HCT116 (cell line): ENCODE results near the gene ANO8. TPM values are rescaled to one million over a fixed set of nuclear protein-coding genes. Genes with fewer than 3 reads are reported as not detected.

Experiments used
- ATAC-seq: fragments of 200-7000 bp; cut with Tn5 transposase; 2 replicates; pipeline ENCODE4 v1.9.1; 2020; ENCODE audit warnings: mild to moderate bottlenecking, moderate library complexity
- BruUV-seq: library from RNA; stranded (reverse); fragments of 400-500 nt; replicated peaks from 2 replicates; lab custom pipeline; 2021; lab: Mats Ljungman, UMichigan
- CTCF ChIA-PET: fragments of 300-600 bp; sonication (Branson Sonifier 250); formaldehyde crosslinking; loops from one replicate; lab custom pipeline; 2021; ENCODE audit warnings: antibody characterized with exemption; lab: Charles Lee
- POLR2A ChIA-PET: fragments of 300-600, 350-600 bp; sonication (Branson Sonifier 250); formaldehyde crosslinking; loops from one replicate; lab custom pipeline; 2021; ENCODE audit warnings: antibody characterized with exemption; lab: Charles Lee
- RAD21 ChIA-PET, 2 experiments: fragments of 300-600 bp; sonication (Branson Sonifier 250); formaldehyde crosslinking; loops; one replicate each; lab custom pipeline; 2023; ENCODE audit warnings: low total read pairs in 2 of 2; ENCODE audit not compliant: uncharacterized antibody in 2 of 2, unreplicated experiment in 2 of 2, low non-redundant PET in 1 of 2; lab: Charles Lee
- DNase-seq: peaks from one replicate; pipeline ENCODE4 v3.0.0-alpha.2; 2010; ENCODE audit warnings: low read depth, low spot score
- H2AFZ ChIP-seq: fragments of 200-600 bp; shearing (Covaris generic), sonication (generic); 2 replicates; pipeline ENCODE4 v1.6.1; 2017; ENCODE audit warnings: low read depth, mixed run types, mixed read lengths, antibody characterized with exemption, low read length; ENCODE audit not compliant: poor library complexity, severe bottlenecking
- H3K27ac ChIP-seq: 2 replicates; pipeline ENCODE4 v1.5.1; 2012; ENCODE audit warnings: low read depth, low read length
- H3K27me3 ChIP-seq: fragments of 200-600 bp; sonication (generic); 2 replicates; pipeline ENCODE4 v1.6.1; 2016; ENCODE audit warnings: mixed run types, low read length, mixed read lengths; ENCODE audit not compliant: insufficient read depth
- H3K36me3 ChIP-seq, 2 experiments: fragments of 200-500 bp in 1 of 2; fragments of 200-600 bp in 1 of 2; sonication (Bioruptor generic) in 1 of 2; sonication (generic) in 1 of 2; 2 replicates each; pipeline versions ENCODE4 v1.5.1 to v1.6.1; 2014 to 2016; ENCODE audit warnings: low read length in 2 of 2, inconsistent platforms in 1 of 2, mixed read lengths in 1 of 2, mixed run types in 1 of 2; ENCODE audit not compliant: insufficient read depth in 2 of 2, control insufficient read depth in 1 of 2
- H3K4me1 ChIP-seq, 2 experiments: fragments of 200-600 bp in 1 of 2; sonication (generic) in 1 of 2; 2 replicates each; pipeline versions ENCODE4 v1.5.1 to v1.6.1; 2012 to 2017; ENCODE audit warnings: low read length in 2 of 2, inconsistent platforms in 1 of 2, mild to moderate bottlenecking in 1 of 2, mixed read lengths in 1 of 2, mixed run types in 1 of 2, moderate library complexity in 1 of 2; ENCODE audit not compliant: insufficient read depth in 2 of 2, control insufficient read depth in 1 of 2
- H3K4me2 ChIP-seq: fragments of 200-600 bp; sonication (generic); 2 replicates; pipeline ENCODE4 v1.6.1; 2017; ENCODE audit warnings: mixed run types, low read length, mixed read lengths
- H3K4me3 ChIP-seq, 2 experiments: fragments of 200-600 bp in 1 of 2; sonication (generic) in 1 of 2; replicated peaks in 1 of 2; 2 replicates each; pipeline ENCODE4 v1.5.1; 2011 to 2016; ENCODE audit warnings: low read length in 2 of 2, control low read depth in 1 of 2, low read depth in 1 of 2, mild to moderate bottlenecking in 1 of 2, mixed read lengths in 1 of 2, mixed run types in 1 of 2
- H3K79me2 ChIP-seq: fragments of 200-600 bp; sonication (generic); 2 replicates; pipeline ENCODE4 v1.6.1; 2017; ENCODE audit warnings: mild to moderate bottlenecking, mixed run types, low read length, moderate library complexity, mixed read lengths; ENCODE audit not compliant: insufficient read depth
- H3K9ac ChIP-seq: fragments of 200-600 bp; sonication (generic); 2 replicates; pipeline ENCODE4 v1.6.1; 2016; ENCODE audit warnings: low read length, mixed read lengths
- H3K9me2 ChIP-seq: fragments of 200-600 bp; sonication (generic), shearing (Covaris generic); 2 replicates; pipeline ENCODE4 v1.6.1; 2017; ENCODE audit warnings: mixed run types, mild to moderate bottlenecking, moderate library complexity; ENCODE audit not compliant: insufficient read depth
- H3K9me3 ChIP-seq, 2 experiments: fragments of 200-500 bp in 1 of 2; fragments of 200-600 bp in 1 of 2; sonication (Bioruptor generic) in 1 of 2; sonication (generic) in 1 of 2; 2 replicates each; pipeline ENCODE4 v1.6.1; 2014 to 2017; ENCODE audit warnings: low read length in 2 of 2, mixed read lengths in 2 of 2, inconsistent platforms in 1 of 2, low read depth in 1 of 2, mild to moderate bottlenecking in 1 of 2, mixed run types in 1 of 2, moderate library complexity in 1 of 2; ENCODE audit not compliant: control insufficient read depth in 1 of 2, insufficient read depth in 1 of 2
- H4K20me1 ChIP-seq: fragments of 200-600 bp; sonication (generic), shearing (Covaris generic); 2 replicates; pipeline ENCODE4 v1.6.1; 2017; ENCODE audit warnings: mixed run types, mild to moderate bottlenecking, moderate library complexity; ENCODE audit not compliant: insufficient read depth
- ATF3 ChIP-seq: IDR thresholded peaks from 2 replicates; pipeline ENCODE4 v1.6.1; 2012
- CBX3 ChIP-seq: IDR thresholded peaks from 2 replicates; pipeline ENCODE4 v1.6.1; 2012; ENCODE audit warnings: low read depth
- CEBPB ChIP-seq: IDR thresholded peaks from 2 replicates; pipeline ENCODE4 v1.6.1; 2012; ENCODE audit warnings: low read depth
- CTCF ChIP-seq, 3 experiments: fragments of 200-600 bp in 1 of 3; sonication (generic) in 1 of 3; IDR thresholded peaks in 2 of 3; conservative IDR thresholded peaks in 1 of 3; 2 replicates each; pipeline ENCODE4 v1.5.1; 2012 to 2017; ENCODE audit warnings: low read depth in 2 of 3, low read length in 2 of 3, antibody characterized with exemption in 1 of 3, borderline replicate concordance in 1 of 3, control low read depth in 1 of 3, mild to moderate bottlenecking in 1 of 3, mixed read lengths in 1 of 3, mixed run types in 1 of 3, moderate library complexity in 1 of 3; ENCODE audit not compliant: insufficient read depth in 1 of 3
- EGR1 ChIP-seq: IDR thresholded peaks from 2 replicates; pipeline ENCODE4 v1.6.1; 2012; ENCODE audit warnings: low read depth
- ELF1 ChIP-seq: IDR thresholded peaks from 2 replicates; pipeline ENCODE4 v1.6.1; 2012; ENCODE audit warnings: low read depth, borderline replicate concordance
- EZH2 ChIP-seq: fragments of 200-600 bp; sonication (generic); IDR thresholded peaks from 2 replicates; pipeline ENCODE4 v1.6.1; 2017; ENCODE audit warnings: antibody characterized with exemption, mixed run types
- FOSL1 ChIP-seq: IDR thresholded peaks from 2 replicates; pipeline ENCODE4 v1.6.1; 2012; ENCODE audit warnings: low read depth
- JUND ChIP-seq: IDR thresholded peaks from 2 replicates; pipeline ENCODE4 v1.6.1; 2012
- POLR2A ChIP-seq: IDR thresholded peaks from 2 replicates; pipeline ENCODE4 v1.7.0; 2011; ENCODE audit warnings: borderline replicate concordance; ENCODE audit not compliant: insufficient read depth, insufficient read length; ENCODE audit errors: extremely low read depth
- POLR2AphosphoS5 ChIP-seq: IDR thresholded peaks from 2 replicates; pipeline ENCODE4 v1.6.1; 2011; ENCODE audit warnings: mild to moderate bottlenecking, low read depth, low read length, moderate library complexity
- SP1 ChIP-seq: IDR thresholded peaks from 2 replicates; pipeline ENCODE4 v1.6.1; 2012; ENCODE audit warnings: low read depth
- SRF ChIP-seq: IDR thresholded peaks from 2 replicates; pipeline ENCODE4 v1.6.1; 2012; ENCODE audit warnings: low read depth
- YY1 ChIP-seq: IDR thresholded peaks from 2 replicates; pipeline ENCODE4 v1.6.1; 2011; ENCODE audit warnings: low read length, low read depth, moderate library complexity, mild to moderate bottlenecking; ENCODE audit not compliant: insufficient replicate concordance; ENCODE audit errors: extremely low read depth
- ZBTB33 ChIP-seq: IDR thresholded peaks from 2 replicates; pipeline ENCODE4 v1.6.1; 2011; ENCODE audit warnings: mild to moderate bottlenecking, low read length, moderate library complexity; ENCODE audit not compliant: insufficient replicate concordance; ENCODE audit errors: extremely low read depth
- ZNF274 ChIP-seq: fragments of 200-500 bp; sonication (Bioruptor generic); IDR thresholded peaks from 2 replicates; pipeline ENCODE4 v1.6.1; 2014; ENCODE audit warnings: mild to moderate bottlenecking, low read depth, low read length, inconsistent platforms
- intact Hi-C: fragments of 100-400 bp; cut with micrococcal nuclease; formaldehyde crosslinking; loops from 2 replicates; pipeline ENCODE4 v1.10.0; 2022
- total RNA-seq: library from RNA; stranded (reverse); gene quantifications from one replicate; pipeline ENCODE4 v1.2.1, GENCODE V29; 2021; ENCODE audit not compliant: unreplicated experiment

ANO8 gene
- total RNA-seq, 1 experiment from 2014 or later = 22.9 TPM

GRCh38 chr19:17302391-17303166 is 32.1 kb downstream of the ANO8 start:
- Histone ChIP-seq H3K4me3 (peak overlapping the region; percentile 48 to 54), H3K9me3 (no peaks in the 10 kb centered on the region; a peak in 1 of 4 replicates), H3K4me1 (peaks cover 29 to 48% of the 10 kb centered on the region in 2 experiments), H3K4me2 (peak overlapping the region; percentile 71), H2AFZ (no peak overlapping the region), H3K36me3 (peaks cover 0 to 5% of the 10 kb centered on the region in 2 experiments; a peak in 2 of 4 replicates), H3K79me2 (peaks cover 19% of the 10 kb centered on the region), H3K9me2 (no peaks in the 10 kb centered on the region), H3K9ac (peak overlapping the region; percentile 55), H3K27me3 (no peaks in the 10 kb centered on the region), H3K27ac (peak overlapping the region; percentile 50; the same call in 1 of the 2 replicates), H4K20me1 (no peaks in the 10 kb centered on the region)
- ChIA-PET POLR2A (interaction anchor here (3.1 kb wide), 1 partner anchor 9 kb away, joined by 22 read pairs; no protein-coding TSS in a partner anchor), RAD21 (no interaction called here), CTCF (no interaction called here)
- ATAC-seq = no peak
- DNase-seq = no peak
- no peak for TF ChIP-seq CEBPB
- no peak for TF ChIP-seq FOSL1
- no peak for TF ChIP-seq YY1
- TF ChIP-seq ZNF274 = no peak
- no peak for TF ChIP-seq EZH2
- TF ChIP-seq JUND = no peak
- TF ChIP-seq POLR2A = no peak
- TF ChIP-seq POLR2AphosphoS5 = no peak
- no peak for TF ChIP-seq EGR1
- no peak for TF ChIP-seq SP1
- no peak for TF ChIP-seq ZBTB33
- TF ChIP-seq ELF1 = no peak
- no peak for TF ChIP-seq SRF
- no peak for TF ChIP-seq CBX3
- TF ChIP-seq ATF3 = no peak
- no peak for TF ChIP-seq CTCF (IDR thresholded peaks at IDR 0.05 in 2 of 3, conservative IDR thresholded peaks at IDR 0.05 in 1 of 3; ENCODE audit: borderline replicate concordance in 1 of 3, insufficient read depth in 1 of 3, low read depth in 2 of 3, low read length in 2 of 3)
- no TSS peak for BruUV-seq
- intact Hi-C loops = no loop called here
